Fibroblast of peridontal ligament (primary cell): ENCODE results near the gene FHIT.

Source experiments
- DNase-seq: peaks from one replicate; pipeline ENCODE4 v3.0.0-alpha.2; 2010; ENCODE audit errors: extremely low read depth

FHIT gene

GRCh38 chr3:61251174-61251972 is at the start of gene FHIT:
Gene FHIT, minus strand, starts transcription at chr3:61251452.
- DNase-seq = peak; percentile 89

DNA sequence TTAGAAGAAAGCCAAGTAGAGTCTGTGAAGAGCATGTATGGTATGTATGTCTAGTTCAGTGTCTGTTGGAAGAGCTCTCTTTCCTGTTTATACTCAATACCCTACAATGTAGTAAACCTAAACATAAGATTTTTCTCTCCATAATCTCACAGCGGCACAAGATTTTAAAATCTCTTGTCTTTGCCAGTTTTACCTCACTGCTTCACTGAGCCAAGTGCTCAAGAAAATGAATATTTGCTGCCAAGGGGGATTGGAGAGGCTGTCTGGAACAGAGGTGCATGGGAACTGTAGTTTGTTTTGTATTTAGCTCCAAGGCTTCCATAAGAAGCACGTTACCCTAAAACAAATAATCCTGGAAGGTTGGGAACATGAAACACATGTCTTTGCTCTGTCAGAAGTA is 49.5 kb upstream of the FHIT start:
- DNase-seq = no peak

DNA sequence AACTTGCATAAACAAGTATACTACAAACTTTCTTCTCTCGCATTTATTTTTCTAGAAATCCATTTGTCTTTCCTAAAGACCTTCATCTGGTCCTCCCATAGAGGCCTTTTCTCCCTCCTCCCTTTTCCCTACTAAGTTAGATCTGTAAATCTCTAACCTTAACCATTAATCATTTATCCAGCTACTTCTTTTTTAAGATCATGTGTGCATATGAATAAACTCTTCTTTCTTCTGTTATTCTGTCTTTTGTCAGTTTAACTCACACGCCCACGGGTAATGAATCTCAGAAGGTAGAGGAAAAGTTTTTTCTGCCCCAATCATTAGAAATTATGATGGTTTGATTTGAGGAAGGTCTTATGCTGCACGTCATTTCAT is 48.7 kb upstream of the FHIT start:
- no peak for DNase-seq

- DNase-seq = no peak
Measured at GRCh38 chr3:61299343-61300005, 48.2 kb upstream of the FHIT start.

- DNase-seq = no peak
Measured at GRCh38 chr3:61297821-61298220, 46.6 kb upstream of the FHIT start.

GRCh38 chr3:61288446-61288845 is 37.2 kb upstream of the FHIT start:
- DNase-seq = no peak

DNA sequence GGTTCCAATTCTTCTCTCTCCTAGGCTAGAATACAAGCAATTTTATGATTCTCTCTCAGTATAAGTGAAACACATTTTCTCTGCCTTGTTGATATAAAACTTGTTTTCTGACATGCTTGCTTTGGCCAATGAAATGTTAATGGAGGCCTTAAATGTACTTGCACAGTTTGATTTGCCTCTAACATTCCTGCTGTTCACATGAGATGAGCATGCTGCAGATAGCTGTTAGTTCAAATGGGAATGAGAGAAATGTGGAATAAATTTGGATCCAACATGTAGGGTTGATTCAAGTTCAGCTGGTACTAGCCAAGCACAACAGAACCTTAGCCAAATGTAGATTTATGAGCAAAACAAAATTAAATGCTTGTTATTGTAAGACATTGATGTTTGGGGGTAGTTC is 32.6 kb upstream of the FHIT start:
- no peak for DNase-seq

DNA sequence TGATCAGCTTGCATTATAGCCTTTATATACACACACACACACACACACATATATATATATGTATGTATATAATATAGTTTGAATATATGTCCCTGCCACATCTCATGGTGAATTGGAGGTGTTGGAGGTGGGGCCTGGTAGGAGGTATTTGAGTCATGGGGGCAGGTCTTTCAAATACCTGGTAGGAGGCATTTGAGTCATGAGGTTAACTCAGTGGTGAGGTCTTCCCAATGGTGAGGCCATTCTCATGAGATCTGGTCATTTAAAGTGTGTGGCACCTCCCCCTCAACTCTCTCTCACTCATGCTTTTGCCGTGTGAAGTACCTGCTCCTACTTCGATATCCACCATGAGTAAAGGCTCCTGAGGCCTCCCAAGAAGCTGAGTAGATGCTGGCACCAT is 27.5 kb upstream of the FHIT start:
- DNase-seq = no peak

GRCh38 chr3:61277411-61277810 is 26.2 kb upstream of the FHIT start:
- DNase-seq = no peak

- no peak for DNase-seq
Measured at GRCh38 chr3:61269435-61269834, 18.2 kb upstream of the FHIT start.

- no peak for DNase-seq
Measured at GRCh38 chr3:61268644-61269043, 17.4 kb upstream of the FHIT start.

DNA sequence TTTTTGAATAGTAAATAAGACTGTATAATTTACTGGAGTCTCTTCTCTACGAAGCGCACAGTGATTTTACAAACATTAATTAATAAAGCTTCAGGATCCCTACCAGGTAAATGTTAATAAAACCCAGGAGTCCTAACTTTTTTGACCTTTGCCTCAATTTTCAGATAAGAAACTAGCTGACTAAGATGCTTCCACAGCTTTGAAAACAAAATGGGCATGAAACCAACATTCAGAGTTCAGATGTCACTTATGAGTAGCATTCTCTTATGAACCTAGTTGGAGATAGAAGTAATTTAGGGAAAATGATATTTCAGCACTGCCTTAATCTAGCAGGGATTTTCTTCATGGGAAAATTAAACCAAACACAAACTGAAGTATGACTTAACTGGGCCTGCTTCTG is 13.0 kb upstream of the FHIT start:
- DNase-seq = no peak

DNA sequence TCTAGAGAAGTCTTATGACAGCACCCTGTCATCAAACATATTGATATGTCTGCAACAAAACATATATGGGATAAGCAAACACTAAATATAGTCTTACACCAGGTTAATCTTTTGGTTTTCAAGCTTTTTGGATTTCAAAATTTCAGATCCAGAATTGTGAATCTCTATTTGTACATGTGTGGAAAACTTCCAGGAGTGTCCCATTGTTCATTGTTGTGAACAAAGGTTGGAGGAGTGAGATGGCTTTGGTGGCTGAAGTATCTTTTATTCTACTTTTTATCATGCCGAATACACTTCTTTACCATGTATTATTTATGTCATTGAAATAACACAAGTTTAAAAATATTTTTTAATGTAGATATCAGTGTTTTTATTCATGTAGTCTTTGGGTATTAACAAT is 5.9 kb upstream of the FHIT start:
- no peak for DNase-seq

- DNase-seq = no peak
Measured at GRCh38 chr3:61253756-61254155, 2.5 kb upstream of the FHIT start.

DNA sequence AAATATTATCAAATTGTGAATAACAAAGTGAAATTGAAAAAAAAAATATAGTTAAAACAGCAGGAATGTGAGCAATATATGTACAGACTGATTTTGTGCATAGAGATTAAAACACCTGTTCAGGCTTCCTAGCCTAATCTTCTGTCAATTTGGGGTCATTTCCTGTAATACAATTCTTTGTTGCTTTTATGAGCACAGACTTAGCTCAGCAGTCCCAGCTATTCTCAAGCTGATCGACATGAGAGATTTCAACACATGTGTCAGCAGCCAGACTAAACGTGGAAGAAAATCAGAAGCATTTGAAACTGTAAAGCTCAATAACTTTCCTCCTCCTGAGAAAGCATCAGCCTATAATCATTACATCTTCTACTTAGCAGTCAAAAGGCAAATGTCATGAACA is 1.6 kb upstream of the FHIT start:
- no peak for DNase-seq

DNA sequence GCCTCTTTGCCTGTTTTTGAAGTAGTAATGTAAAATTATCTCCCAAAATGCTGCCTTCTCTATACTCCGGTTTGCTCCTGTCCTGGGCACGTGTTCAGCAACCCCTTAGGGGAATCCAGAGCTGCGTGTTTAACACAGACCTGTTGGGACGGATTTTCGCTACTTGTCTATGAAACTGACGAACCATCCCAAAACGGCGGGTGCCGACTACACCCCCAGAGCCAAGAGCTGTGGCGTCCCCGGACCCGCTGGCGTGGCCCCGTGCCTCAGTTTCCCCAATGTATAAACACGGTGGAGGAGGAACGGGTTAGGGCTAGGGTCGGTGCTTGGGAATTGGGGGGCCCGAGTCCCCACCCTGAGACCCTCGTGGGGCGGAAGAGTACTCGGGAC is 473 bp downstream of the FHIT start:
- peak; percentile 9 for DNase-seq

DNA sequence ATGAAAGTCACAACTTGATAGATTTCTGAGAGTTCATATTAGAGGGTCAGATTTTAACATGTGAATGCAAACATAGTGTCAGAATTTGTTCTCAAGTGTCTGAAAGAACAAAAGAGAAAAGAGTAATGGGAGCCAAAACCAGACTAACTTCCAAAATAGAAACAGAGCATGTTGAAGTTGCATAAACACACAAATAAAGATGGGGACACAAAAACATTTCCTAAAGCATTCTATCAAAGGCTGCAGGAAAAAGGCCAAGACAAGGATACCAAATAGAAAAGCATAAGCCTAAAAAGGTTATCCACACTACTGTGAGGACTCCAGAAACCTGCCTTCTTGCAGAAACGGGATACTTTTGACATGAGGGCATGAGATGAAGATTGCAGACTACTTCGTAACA is 2.8 kb downstream of the FHIT start:
- no peak for DNase-seq

DNA sequence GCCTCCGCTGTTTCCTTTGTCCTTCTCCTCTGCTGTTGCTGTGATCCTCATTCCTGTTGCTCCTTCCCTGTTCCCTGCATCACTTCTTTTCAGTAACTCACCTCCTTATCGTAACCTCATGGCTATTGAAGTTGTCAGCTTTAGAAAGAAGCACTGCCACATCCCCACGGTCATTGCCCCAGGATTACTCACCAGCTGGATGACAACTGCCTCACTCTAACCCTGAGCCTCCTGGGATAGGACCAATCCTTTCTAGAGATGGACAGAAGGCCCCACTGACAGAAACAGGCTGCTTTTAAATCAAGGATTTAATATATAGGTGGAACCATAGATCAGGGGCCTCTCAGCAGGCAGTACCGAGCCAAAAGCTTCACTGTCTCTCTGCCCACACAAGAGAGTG is 4.1 kb downstream of the FHIT start:
- DNase-seq = no peak

DNA sequence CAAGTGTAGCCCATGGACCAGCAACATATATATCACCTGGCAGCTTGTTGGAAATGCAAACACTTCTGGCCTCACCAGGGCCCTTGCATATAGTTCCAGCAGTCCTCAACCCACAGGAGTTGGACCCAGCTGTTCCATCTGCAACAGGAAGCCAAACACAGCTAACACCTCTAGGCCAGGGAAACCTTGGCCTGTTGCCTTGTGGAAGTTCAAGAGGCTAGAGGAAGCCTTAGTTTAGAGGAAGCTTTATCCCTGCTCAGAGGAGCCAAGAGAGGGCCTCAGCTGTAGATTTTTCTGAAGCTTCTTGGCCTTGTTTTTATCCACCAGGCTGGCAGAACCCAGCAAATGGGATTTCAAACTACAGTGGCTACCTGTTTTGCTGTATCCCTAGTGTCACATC is 11.4 kb downstream of the FHIT start:
- DNase-seq = no peak

GRCh38 chr3:61237858-61238257 is 13.4 kb downstream of the FHIT start:
- DNase-seq = no peak

DNA sequence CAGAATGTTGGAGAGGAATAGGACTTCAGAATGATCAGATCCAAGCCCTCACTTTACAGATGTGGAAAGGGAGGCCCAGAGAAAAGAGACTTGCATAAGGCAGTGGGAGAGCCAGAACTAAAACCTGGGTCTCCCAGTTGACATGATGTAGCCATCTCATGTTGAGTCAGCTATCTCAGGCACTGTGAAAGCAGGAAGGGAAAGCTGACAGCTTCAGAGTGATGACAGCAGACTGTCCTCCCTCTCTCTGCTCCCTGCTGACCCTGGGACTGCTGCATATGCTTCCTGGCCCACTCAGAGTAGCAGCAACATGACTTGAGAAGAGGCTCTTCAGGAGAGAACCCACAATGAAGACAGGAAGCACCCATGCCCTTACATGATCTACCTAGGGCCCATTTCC is 14.7 kb downstream of the FHIT start:
- DNase-seq = no peak

DNA sequence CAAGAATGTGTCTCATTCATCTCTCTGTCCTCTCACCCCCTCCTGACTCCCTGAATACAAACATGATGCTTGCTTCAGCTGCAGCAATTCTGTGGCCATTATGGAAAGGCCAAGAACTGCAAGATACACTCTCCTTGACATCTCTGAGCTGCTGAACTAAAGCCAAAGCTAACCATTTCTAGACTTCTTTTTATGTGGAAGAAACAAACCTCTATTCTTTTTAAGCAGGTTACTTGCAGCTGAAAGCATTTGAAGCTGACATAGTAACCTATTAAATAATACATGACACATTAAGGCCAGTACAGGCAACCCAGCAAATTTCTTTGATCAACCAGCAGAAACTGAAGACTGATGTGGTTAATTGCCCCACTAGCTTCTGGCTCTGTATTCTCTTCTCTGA is 17.5 kb downstream of the FHIT start:
- DNase-seq = no peak

DNA sequence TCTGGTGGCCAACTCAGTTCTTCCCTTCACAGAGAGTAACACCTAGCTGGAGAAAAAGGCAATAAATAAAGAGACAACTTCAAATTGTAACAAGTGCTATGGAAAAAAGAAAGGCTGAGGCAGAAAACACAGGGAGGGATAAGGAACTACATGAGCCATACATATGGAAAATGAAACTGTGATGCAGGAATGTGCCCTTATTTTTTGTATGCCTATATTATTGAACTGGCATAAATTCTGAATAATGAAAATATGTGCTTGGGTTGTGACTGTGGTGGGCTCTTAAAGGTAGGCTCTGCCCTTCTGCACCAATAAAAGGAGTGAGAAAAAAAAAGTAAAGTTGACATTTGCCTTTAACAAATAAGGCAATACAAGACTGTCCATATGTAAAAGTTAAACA is 19.6 kb downstream of the FHIT start:
- DNase-seq = no peak

DNA sequence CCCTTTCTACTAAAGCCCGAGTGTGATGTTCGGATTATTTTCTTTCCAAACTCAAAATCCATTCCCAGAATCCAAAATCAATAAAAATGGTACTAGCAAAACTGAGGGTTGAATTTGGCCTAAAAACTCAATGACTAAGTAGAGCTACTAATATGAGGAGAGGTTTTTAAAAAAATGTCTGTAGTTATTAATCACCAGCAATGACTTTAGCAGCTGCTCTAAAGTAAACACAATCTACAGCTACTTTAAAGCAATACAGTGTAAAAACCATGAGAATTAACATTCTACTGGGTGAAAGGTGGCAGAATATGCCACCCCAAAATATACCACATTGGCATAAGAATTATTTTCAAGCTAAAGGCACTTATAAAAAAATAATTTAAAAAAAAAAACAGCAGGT is 23.5 kb downstream of the FHIT start:
- DNase-seq = no peak
